IMR-90 (cell line): ENCODE results near the gene INAVA. TPM values are rescaled to one million over a fixed set of nuclear protein-coding genes. Genes with fewer than 3 reads are reported as not detected.

Experiments
- ATAC-seq: fragments of 200-7000 bp; cut with Tn5 transposase; 2 replicates; pipeline ENCODE4 v1.9.1; 2020; ENCODE audit warnings: low read depth, mild to moderate bottlenecking, moderate library complexity
- BruUV-seq: library from RNA; stranded (reverse); fragments of 400-500 nt; replicated peaks from 2 replicates; lab custom pipeline; 2021; lab: Mats Ljungman, UMichigan
- CTCF ChIA-PET: fragments of 300-600 bp; formaldehyde crosslinking; extraction: SDS; loops from one replicate; lab custom pipeline; 2021; ENCODE audit warnings: antibody characterized with exemption; lab: Yijun Ruan, JAX
- POLR2A ChIA-PET: fragments of 300-600 bp; sonication (Branson Sonifier 250); formaldehyde crosslinking; loops from one replicate; lab custom pipeline; 2022; ENCODE audit warnings: antibody characterized with exemption; ENCODE audit not compliant: unreplicated experiment; lab: Charles Lee
- DNase-seq: peaks from one replicate; pipeline ENCODE4 v3.0.0; 2013
- H2AFZ ChIP-seq: replicated peaks from 2 replicates; pipeline ENCODE3; 2013; ENCODE audit warnings: low read length, mild to moderate bottlenecking; ENCODE audit not compliant: poor library complexity
- H2AK5ac ChIP-seq: 2 replicates; pipeline ENCODE4 v1.6.1; 2013; ENCODE audit warnings: low read depth, low read length, inconsistent platforms
- H2AK9ac ChIP-seq: replicated peaks from 2 replicates; pipeline ENCODE3; 2013; ENCODE audit warnings: mild to moderate bottlenecking, low read depth, low read length, moderate library complexity; ENCODE audit not compliant: poor library complexity
- H2BK120ac ChIP-seq: 2 replicates; pipeline ENCODE4 v1.6.1; 2013; ENCODE audit warnings: low read depth, low read length, inconsistent platforms
- H2BK15ac ChIP-seq: 3 replicates; pipeline ENCODE4 v1.6.1; 2013; ENCODE audit warnings: low read depth, low read length, inconsistent platforms
- H2BK20ac ChIP-seq: 2 replicates; pipeline ENCODE4 v1.6.1; 2013; ENCODE audit warnings: low read depth, mild to moderate bottlenecking, inconsistent platforms, low read length, moderate library complexity
- H2BK5ac ChIP-seq: 2 replicates; pipeline ENCODE4 v1.6.1; 2013; ENCODE audit warnings: mild to moderate bottlenecking, low read depth, low read length, inconsistent platforms; ENCODE audit not compliant: poor library complexity, severe bottlenecking
- H3K14ac ChIP-seq: replicated peaks from 2 replicates; pipeline ENCODE4 v1.6.1; 2013; ENCODE audit warnings: low read depth, low read length, inconsistent platforms
- H3K18ac ChIP-seq: 2 replicates; pipeline ENCODE4 v1.6.1; 2013; ENCODE audit warnings: low read depth, low read length, control low read depth
- H3K23ac ChIP-seq: 2 replicates; pipeline ENCODE4 v1.6.1; 2013; ENCODE audit warnings: low read depth, low read length, inconsistent platforms
- H3K27ac ChIP-seq: 2 replicates; pipeline ENCODE4 v1.5.1; 2013; ENCODE audit warnings: mild to moderate bottlenecking, control low read depth, low read length; ENCODE audit not compliant: insufficient read depth
- H3K27me3 ChIP-seq: 2 replicates; pipeline ENCODE4 v1.6.1; 2013; ENCODE audit warnings: low read length; ENCODE audit not compliant: control insufficient read depth, insufficient read depth
- H3K36me3 ChIP-seq: 2 replicates; pipeline ENCODE4 v1.6.1; 2013; ENCODE audit warnings: low read length, mixed read lengths; ENCODE audit not compliant: control insufficient read depth, insufficient read depth
- H3K4ac ChIP-seq: 2 replicates; pipeline ENCODE4 v1.6.1; 2013; ENCODE audit warnings: low read depth, low read length, inconsistent platforms
- H3K4me1 ChIP-seq: 2 replicates; pipeline ENCODE4 v1.6.1; 2013; ENCODE audit warnings: low read length, mixed read lengths; ENCODE audit not compliant: control insufficient read depth, insufficient read depth
- H3K4me2 ChIP-seq: 2 replicates; pipeline ENCODE4 v1.6.1; 2013; ENCODE audit warnings: low read depth, mild to moderate bottlenecking, control low read depth, low read length, moderate library complexity
- H3K4me3 ChIP-seq: 2 replicates; pipeline ENCODE4 v1.5.1; 2013; ENCODE audit warnings: low read depth, mild to moderate bottlenecking, control low read depth, low read length, moderate library complexity; ENCODE audit not compliant: insufficient read depth
- H3K56ac ChIP-seq: 2 replicates; pipeline ENCODE4 v1.6.1; 2013; ENCODE audit warnings: low read length, inconsistent platforms; ENCODE audit not compliant: insufficient read depth; ENCODE audit errors: extremely low read depth
- H3K79me1 ChIP-seq, 2 experiments: 2 replicates each; pipeline ENCODE4 v1.6.1; 2013; ENCODE audit warnings: low read length in 2 of 2, inconsistent platforms in 1 of 2, low read depth in 1 of 2
- H3K9ac ChIP-seq: 2 replicates; pipeline ENCODE4 v1.6.1; 2013; ENCODE audit warnings: low read depth, low read length, control low read depth
- H3K9me1 ChIP-seq: 2 replicates; pipeline ENCODE4 v1.6.1; 2013; ENCODE audit warnings: low read length, inconsistent platforms; ENCODE audit not compliant: insufficient read depth
- H3K9me3 ChIP-seq: 2 replicates; pipeline ENCODE4 v1.6.1; 2013; ENCODE audit warnings: low read length; ENCODE audit not compliant: control insufficient read depth, insufficient read depth
- H4K20me1 ChIP-seq: 2 replicates; pipeline ENCODE4 v1.6.1; 2013; ENCODE audit warnings: low read length, inconsistent platforms; ENCODE audit not compliant: insufficient read depth
- H4K5ac ChIP-seq: 2 replicates; pipeline ENCODE4 v1.6.1; 2013; ENCODE audit warnings: mild to moderate bottlenecking, low read depth, low read length, control low read depth
- H4K8ac ChIP-seq, 2 experiments: 2 replicates each; pipeline ENCODE4 v1.6.1; 2013; ENCODE audit warnings: low read depth in 2 of 2, low read length in 2 of 2, control low read depth in 1 of 2, inconsistent platforms in 1 of 2
- H4K91ac ChIP-seq: 2 replicates; pipeline ENCODE4 v1.6.1; 2013; ENCODE audit warnings: low read depth, low read length, inconsistent platforms; ENCODE audit not compliant: insufficient read depth
- BHLHE40 ChIP-seq: fragments of 150-350 bp; IDR thresholded peaks from 2 replicates; pipeline ENCODE4 v1.6.1; 2016; ENCODE audit warnings: mild to moderate bottlenecking, low read depth, low read length
- CEBPB ChIP-seq: IDR thresholded peaks from 2 replicates; pipeline ENCODE4 v1.6.1; 2012; ENCODE audit warnings: low read depth, low read length, improper control_type of control experiment
- CHD1 ChIP-seq: IDR thresholded peaks from 2 replicates; pipeline ENCODE4 v1.6.1; 2012; ENCODE audit warnings: low read depth, low read length, improper control_type of control experiment
- FOS ChIP-seq: fragments of 150-350 bp; IDR thresholded peaks from 2 replicates; pipeline ENCODE4 v1.6.1; 2016; ENCODE audit warnings: low read depth, low read length
- MAFK ChIP-seq: IDR thresholded peaks from 2 replicates; pipeline ENCODE4 v1.6.1; 2012; ENCODE audit warnings: low read depth, low read length, improper control_type of control experiment
- MAZ ChIP-seq: IDR thresholded peaks from 2 replicates; pipeline ENCODE4 v1.6.1; 2012; ENCODE audit warnings: low read depth, mild to moderate bottlenecking, low read length, improper control_type of control experiment, moderate library complexity, borderline replicate concordance
- MXI1 ChIP-seq: IDR thresholded peaks from 2 replicates; pipeline ENCODE4 v1.6.1; 2012; ENCODE audit warnings: low read depth, mild to moderate bottlenecking, low read length, moderate library complexity, borderline replicate concordance
- NFE2L2 ChIP-seq: fragments of 150-350 bp; IDR thresholded peaks from 2 replicates; pipeline ENCODE4 v1.6.1; 2016; ENCODE audit warnings: low read depth, mild to moderate bottlenecking, low read length
- POLR2A ChIP-seq: IDR thresholded peaks from 2 replicates; pipeline ENCODE4 v1.6.1; 2012; ENCODE audit warnings: mild to moderate bottlenecking, low read depth, low read length
- RAD21 ChIP-seq: IDR thresholded peaks from 2 replicates; pipeline ENCODE4 v1.6.1; 2012; ENCODE audit warnings: low read length, improper control_type of control experiment
- RCOR1 ChIP-seq: IDR thresholded peaks from 2 replicates; pipeline ENCODE4 v1.6.1; 2012; ENCODE audit warnings: mild to moderate bottlenecking, low read length, improper control_type of control experiment; ENCODE audit not compliant: insufficient replicate concordance
- RFX5 ChIP-seq: IDR thresholded peaks from 2 replicates; pipeline ENCODE4 v1.8.0; 2012; ENCODE audit warnings: low read depth, mild to moderate bottlenecking, low read length, moderate library complexity
- WGBS, 2 experiments: methylation state at CpG; one replicate each; pipeline versions ENCODE4 v1.1.5 to v1.1.7; 2013; ENCODE audit warnings: missing lambda C conversion rate in 2 of 2; ENCODE audit not compliant: insufficient read length in 1 of 2; ENCODE audit errors: extremely low coverage in 2 of 2; 5-methylcytosine and 5-hydroxymethylcytosine counted together
- dilution Hi-C: fragments of 300-500 bp; cut with HindIII; formaldehyde crosslinking; loops from one replicate; pipeline ENCODE4 v1.14.3; 2018; ENCODE audit warnings: low sequenced_read_pairs; ENCODE audit not compliant: unreplicated experiment
- in situ Hi-C: fragments of 300-500 bp; cut with MboI; formaldehyde crosslinking; loops from 3 replicates; pipeline ENCODE4 v1.14.3; 2019; ENCODE audit warnings: low sequenced_read_pairs, inconsistent platforms, mixed read lengths
- intact Hi-C: fragments of 100-400 bp; cut with micrococcal nuclease; formaldehyde crosslinking; loops from 2 replicates; pipeline ENCODE4 v1.10.0; 2022
- polyA plus RNA-seq, 3 experiments: library from polyadenylated mRNA; depleted of rRNA; stranded (reverse); fragments of >200 nt; gene quantifications; 2 replicates each; pipeline ENCODE4 v1.2.3, GENCODE V29; 2012; ENCODE audit warnings: low replicate concordance in 1 of 3
- total RNA-seq: library from RNA; depleted of rRNA; stranded (reverse); fragments of >200 nt; gene quantifications from 2 replicates; pipeline ENCODE4 v1.2.3, GENCODE V29; 2012
- TF ChIP-seq, protein P1 (sequence below): fragments of 150-350 bp; IDR thresholded peaks from 2 replicates; pipeline ENCODE4 v1.6.1; 2016; ENCODE audit warnings: low read depth, mild to moderate bottlenecking, low read length, moderate library complexity, borderline replicate concordance
- TF ChIP-seq, protein P2 (sequence below): fragments of 150-350 bp; IDR thresholded peaks from 2 replicates; pipeline ENCODE4 v1.6.1; 2017; ENCODE audit warnings: mild to moderate bottlenecking, antibody characterized with exemption, low read length, low read depth
- TF ChIP-seq, protein P3 (sequence below): conservative IDR thresholded peaks from 2 replicates; pipeline ENCODE4 v1.5.1; 2012; ENCODE audit warnings: mild to moderate bottlenecking, low read depth, low read length, improper control_type of control experiment

INAVA gene
- total and polyA plus RNA-seq, 2 of the 4 experiments (the other 2 are of a cell fraction): under 0.01 to 0.07 TPM

DNA sequence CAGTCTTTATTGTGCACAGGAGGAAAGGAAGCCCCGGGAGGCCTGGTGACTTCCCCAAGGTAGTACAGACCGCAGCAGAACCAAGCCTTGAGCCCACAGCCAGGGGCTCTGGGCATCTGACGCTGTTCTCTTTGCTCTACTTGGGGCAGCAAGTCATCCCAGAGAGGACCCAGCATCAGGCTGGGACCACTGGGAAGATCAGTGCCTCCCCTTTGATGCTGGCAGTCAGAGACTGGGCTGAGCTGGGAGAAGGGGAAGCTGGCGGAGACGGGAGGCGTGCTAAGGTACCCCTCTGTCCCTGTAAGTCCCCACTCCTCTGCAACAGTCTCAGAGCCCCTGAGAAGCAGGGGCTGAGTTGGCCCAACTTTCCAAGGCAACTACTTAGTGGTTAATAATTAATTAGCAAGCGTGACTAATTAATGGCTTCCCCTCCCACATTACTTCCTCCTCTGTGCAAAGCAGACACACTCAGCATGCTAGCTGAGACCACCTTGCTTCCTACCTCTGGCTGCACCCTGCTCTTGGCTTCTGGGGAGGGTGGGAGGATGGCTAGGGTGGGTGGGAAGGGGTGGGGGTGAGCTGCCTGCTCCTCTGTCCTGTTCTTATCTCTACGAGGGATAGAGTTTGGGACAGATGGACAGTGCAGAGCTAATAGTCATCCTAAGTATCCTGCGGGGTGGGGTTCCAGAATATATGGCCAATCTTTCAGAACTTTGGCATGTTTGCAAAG is 1.3 kb downstream of the INAVA start:
- Histone ChIP-seq H3K9me3 (no peaks in the 10 kb centered on the region), H3K9me1 (peaks cover 3% of the 10 kb centered on the region; the same call in 1 of the 2 replicates), H3K4me3 (no peak overlapping the region), H3K18ac (no peak overlapping the region), H2BK20ac (no peak overlapping the region), H4K8ac (no peak overlapping the region), H2AK5ac (no peak overlapping the region), H3K56ac (no peak overlapping the region), H3K4ac (no peak overlapping the region), H3K79me1 (no peaks in the 10 kb centered on the region), H4K20me1 (no peaks in the 10 kb centered on the region; the same call in 1 of the 2 replicates), H2AK9ac (no peak overlapping the region), H2AFZ (no peak overlapping the region), H4K91ac (no peak overlapping the region), H2BK5ac (no peak overlapping the region), H2BK120ac (no peak overlapping the region), H4K5ac (no peak overlapping the region), H3K9ac (no peak overlapping the region), H2BK15ac (no peak overlapping the region), H3K27ac (no peak overlapping the region), H3K36me3 (no peaks in the 10 kb centered on the region), H3K27me3 (peaks cover 54% of the 10 kb centered on the region), H3K23ac (no peak overlapping the region), H3K14ac (no peak overlapping the region), H3K4me1 (peaks cover 3% of the 10 kb centered on the region; the same call in 1 of the 2 replicates), H3K4me2 (no peak overlapping the region)
- WGBS, 2 experiments: 80% methylated on average over 1 of the region's 9 CpGs; no CpG with 5 or more reads in 1 of the 2 experiments
- no TSS peak for BruUV-seq
- ATAC-seq (no peak), DNase-seq (no peak)
- intact Hi-C loops (no loop called here), dilution Hi-C loops (no loop called here), in situ Hi-C loops (no loop called here)
- TF ChIP-seq NFE2L2: no peak
- no peak for TF ChIP-seq BHLHE40
- TF ChIP-seq RFX5: no peak
- TF ChIP-seq POLR2A: no peak
- TF ChIP-seq MAZ: no peak
- no peak for TF ChIP-seq FOS
- no peak for TF ChIP-seq RCOR1
- no peak for TF ChIP-seq CHD1
- TF ChIP-seq, protein P1, sequence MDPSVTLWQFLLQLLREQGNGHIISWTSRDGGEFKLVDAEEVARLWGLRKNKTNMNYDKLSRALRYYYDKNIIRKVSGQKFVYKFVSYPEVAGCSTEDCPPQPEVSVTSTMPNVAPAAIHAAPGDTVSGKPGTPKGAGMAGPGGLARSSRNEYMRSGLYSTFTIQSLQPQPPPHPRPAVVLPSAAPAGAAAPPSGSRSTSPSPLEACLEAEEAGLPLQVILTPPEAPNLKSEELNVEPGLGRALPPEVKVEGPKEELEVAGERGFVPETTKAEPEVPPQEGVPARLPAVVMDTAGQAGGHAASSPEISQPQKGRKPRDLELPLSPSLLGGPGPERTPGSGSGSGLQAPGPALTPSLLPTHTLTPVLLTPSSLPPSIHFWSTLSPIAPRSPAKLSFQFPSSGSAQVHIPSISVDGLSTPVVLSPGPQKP: no peak
- no peak for TF ChIP-seq RAD21
- no peak for TF ChIP-seq MXI1
- no peak for TF ChIP-seq MAFK
- TF ChIP-seq, protein P2, sequence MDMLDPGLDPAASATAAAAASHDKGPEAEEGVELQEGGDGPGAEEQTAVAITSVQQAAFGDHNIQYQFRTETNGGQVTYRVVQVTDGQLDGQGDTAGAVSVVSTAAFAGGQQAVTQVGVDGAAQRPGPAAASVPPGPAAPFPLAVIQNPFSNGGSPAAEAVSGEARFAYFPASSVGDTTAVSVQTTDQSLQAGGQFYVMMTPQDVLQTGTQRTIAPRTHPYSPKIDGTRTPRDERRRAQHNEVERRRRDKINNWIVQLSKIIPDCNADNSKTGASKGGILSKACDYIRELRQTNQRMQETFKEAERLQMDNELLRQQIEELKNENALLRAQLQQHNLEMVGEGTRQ: no peak
- TF ChIP-seq, protein P3, sequence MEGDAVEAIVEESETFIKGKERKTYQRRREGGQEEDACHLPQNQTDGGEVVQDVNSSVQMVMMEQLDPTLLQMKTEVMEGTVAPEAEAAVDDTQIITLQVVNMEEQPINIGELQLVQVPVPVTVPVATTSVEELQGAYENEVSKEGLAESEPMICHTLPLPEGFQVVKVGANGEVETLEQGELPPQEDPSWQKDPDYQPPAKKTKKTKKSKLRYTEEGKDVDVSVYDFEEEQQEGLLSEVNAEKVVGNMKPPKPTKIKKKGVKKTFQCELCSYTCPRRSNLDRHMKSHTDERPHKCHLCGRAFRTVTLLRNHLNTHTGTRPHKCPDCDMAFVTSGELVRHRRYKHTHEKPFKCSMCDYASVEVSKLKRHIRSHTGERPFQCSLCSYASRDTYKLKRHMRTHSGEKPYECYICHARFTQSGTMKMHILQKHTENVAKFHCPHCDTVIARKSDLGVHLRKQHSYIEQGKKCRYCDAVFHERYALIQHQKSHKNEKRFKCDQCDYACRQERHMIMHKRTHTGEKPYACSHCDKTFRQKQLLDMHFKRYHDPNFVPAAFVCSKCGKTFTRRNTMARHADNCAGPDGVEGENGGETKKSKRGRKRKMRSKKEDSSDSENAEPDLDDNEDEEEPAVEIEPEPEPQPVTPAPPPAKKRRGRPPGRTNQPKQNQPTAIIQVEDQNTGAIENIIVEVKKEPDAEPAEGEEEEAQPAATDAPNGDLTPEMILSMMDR: no peak
- TF ChIP-seq CEBPB: no peak
- POLR2A ChIA-PET: interaction anchor here (0.6 kb wide), 1 partner anchor 11 kb away, joined by 4 read pairs; no protein-coding TSS in a partner anchor
- CTCF ChIA-PET: no interaction called here
